A673 (cell line): ENCODE data around the gene MDM1. TPM values are rescaled to one million over a fixed set of nuclear protein-coding genes. Genes with fewer than 3 reads are reported as not detected.

ENCODE experiments used
- BruUV-seq: library from RNA; stranded (reverse); fragments of 400-500 nt; replicated peaks from 2 replicates; lab custom pipeline; 2021; lab: Mats Ljungman, UMichigan
- CTCF ChIA-PET: fragments of 300-600 bp; sonication (Branson Sonifier 250); formaldehyde crosslinking; loops from one replicate; lab custom pipeline; 2022; ENCODE audit warnings: antibody characterized with exemption; lab: Charles Lee
- POLR2A ChIA-PET: fragments of 300-600 bp; sonication (Branson Sonifier 250); formaldehyde crosslinking; loops from one replicate; lab custom pipeline; 2022; ENCODE audit warnings: antibody characterized with exemption; ENCODE audit not compliant: low non-redundant PET; lab: Charles Lee
- DNase-seq: peaks from one replicate; pipeline ENCODE4 v3.0.0-alpha.2; 2015; ENCODE audit warnings: low spot score
- H3K27ac ChIP-seq: fragments of 200-600 bp; sonication (generic); 2 replicates; pipeline ENCODE4 v1.5.1; 2016; ENCODE audit warnings: mixed run types, low read depth, mild to moderate bottlenecking, mixed read lengths, antibody characterized with exemption, low read length; ENCODE audit not compliant: poor library complexity, severe bottlenecking
- H3K27me3 ChIP-seq: fragments of 200-600 bp; sonication (generic); replicated peaks from 2 replicates; pipeline ENCODE4 v1.6.1; 2017; ENCODE audit warnings: mixed run types, low read depth, mild to moderate bottlenecking, mixed read lengths, antibody characterized with exemption, low read length; ENCODE audit not compliant: insufficient read depth, poor library complexity
- H3K36me3 ChIP-seq: fragments of 200-600 bp; sonication (generic); 2 replicates; pipeline ENCODE4 v1.6.1; 2016; ENCODE audit warnings: mixed run types, mild to moderate bottlenecking, mixed read lengths, antibody characterized with exemption, low read length; ENCODE audit not compliant: insufficient read depth, poor library complexity, severe bottlenecking
- H3K4me1 ChIP-seq: fragments of 200-600 bp; sonication (generic); 2 replicates; pipeline ENCODE4 v1.6.1; 2017; ENCODE audit warnings: mixed run types, mild to moderate bottlenecking, mixed read lengths, antibody characterized with exemption, low read length; ENCODE audit not compliant: insufficient read depth, poor library complexity, severe bottlenecking
- H3K4me3 ChIP-seq: fragments of 200-600 bp; sonication (generic); 2 replicates; pipeline ENCODE4 v1.5.1; 2016; ENCODE audit warnings: low read depth, mixed run types, mild to moderate bottlenecking, mixed read lengths, low read length; ENCODE audit not compliant: poor library complexity, severe bottlenecking
- H3K9me3 ChIP-seq: fragments of 200-600 bp; sonication (generic); 2 replicates; pipeline ENCODE4 v1.6.1; 2016; ENCODE audit warnings: mixed run types, low read depth, mild to moderate bottlenecking, mixed read lengths, antibody characterized with exemption, low read length; ENCODE audit not compliant: poor library complexity, severe bottlenecking
- EZH2 ChIP-seq: fragments of 200-600 bp; sonication (generic); IDR thresholded peaks from 2 replicates; pipeline ENCODE4 v1.6.1; 2017; ENCODE audit warnings: borderline replicate concordance, low read depth, mild to moderate bottlenecking, mixed read lengths, antibody characterized with exemption, low read length; ENCODE audit not compliant: poor library complexity, severe bottlenecking
- intact Hi-C: fragments of 100-400 bp; cut with micrococcal nuclease; formaldehyde crosslinking; loops from one replicate; pipeline ENCODE4 v1.10.0; 2022; ENCODE audit not compliant: unreplicated experiment
- total RNA-seq: library from RNA; stranded (reverse); gene quantifications from 2 replicates; pipeline ENCODE4 v1.2.3, GENCODE V29; 2021
- TF ChIP-seq, protein P1 (sequence below): fragments of 300-800, 200-600 bp; sonication (generic); conservative IDR thresholded peaks from 2 replicates; pipeline ENCODE4 v1.5.1; 2017; ENCODE audit warnings: low read depth, mild to moderate bottlenecking, antibody characterized with exemption, low read length, moderate library complexity, mixed read lengths

Gene MDM1
- total RNA-seq, 1 experiment from 2014 or later = 18.6 TPM

- BruUV-seq = no TSS peak
- Histone ChIP-seq H3K36me3 (no peaks in the 10 kb centered on the region), H3K27me3 (peaks cover 28% of the 10 kb centered on the region), H3K4me1 (no peaks in the 10 kb centered on the region), H3K27ac (no peak overlapping the region), H3K4me3 (no peak overlapping the region), H3K9me3 (no peaks in the 10 kb centered on the region)
- ChIA-PET POLR2A (no interaction called here), CTCF (no interaction called here)
- TF ChIP-seq, protein P1, sequence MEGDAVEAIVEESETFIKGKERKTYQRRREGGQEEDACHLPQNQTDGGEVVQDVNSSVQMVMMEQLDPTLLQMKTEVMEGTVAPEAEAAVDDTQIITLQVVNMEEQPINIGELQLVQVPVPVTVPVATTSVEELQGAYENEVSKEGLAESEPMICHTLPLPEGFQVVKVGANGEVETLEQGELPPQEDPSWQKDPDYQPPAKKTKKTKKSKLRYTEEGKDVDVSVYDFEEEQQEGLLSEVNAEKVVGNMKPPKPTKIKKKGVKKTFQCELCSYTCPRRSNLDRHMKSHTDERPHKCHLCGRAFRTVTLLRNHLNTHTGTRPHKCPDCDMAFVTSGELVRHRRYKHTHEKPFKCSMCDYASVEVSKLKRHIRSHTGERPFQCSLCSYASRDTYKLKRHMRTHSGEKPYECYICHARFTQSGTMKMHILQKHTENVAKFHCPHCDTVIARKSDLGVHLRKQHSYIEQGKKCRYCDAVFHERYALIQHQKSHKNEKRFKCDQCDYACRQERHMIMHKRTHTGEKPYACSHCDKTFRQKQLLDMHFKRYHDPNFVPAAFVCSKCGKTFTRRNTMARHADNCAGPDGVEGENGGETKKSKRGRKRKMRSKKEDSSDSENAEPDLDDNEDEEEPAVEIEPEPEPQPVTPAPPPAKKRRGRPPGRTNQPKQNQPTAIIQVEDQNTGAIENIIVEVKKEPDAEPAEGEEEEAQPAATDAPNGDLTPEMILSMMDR = no peak
- TF ChIP-seq EZH2 = no peak
- intact Hi-C loops = no loop called here
- DNase-seq = no peak
These were observed 68.8 kb downstream of the MDM1 start for GRCh38 chr12:68263366-68263765.

DNA sequence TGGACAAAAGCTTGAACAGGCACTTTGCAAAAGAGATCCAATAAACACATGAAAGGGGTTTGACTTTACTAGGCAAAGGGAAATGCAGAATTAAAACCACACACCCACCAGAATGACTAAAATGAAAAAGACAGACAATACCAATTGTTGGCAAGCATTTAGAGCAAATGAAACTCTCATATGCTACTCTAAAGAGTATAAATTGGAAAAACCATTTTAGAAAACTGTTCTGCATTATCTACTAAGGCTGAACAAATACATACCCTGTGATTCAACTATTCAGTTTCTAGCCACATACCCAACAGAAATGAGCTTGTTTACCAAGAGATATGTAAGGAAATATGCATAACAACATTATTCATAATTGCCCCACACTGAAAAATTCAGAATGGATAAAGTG, 70.3 kb downstream of the MDM1 start:
- CTCF ChIA-PET = no interaction called here
- intact Hi-C loops = no loop called here
- no peak overlapping the region for H3K27ac ChIP-seq
- DNase-seq = no peak
- H3K9me3 ChIP-seq = no peaks in the 10 kb centered on the region
- H3K4me1 ChIP-seq = no peaks in the 10 kb centered on the region
- POLR2A ChIA-PET = no interaction called here
- no peak for TF ChIP-seq EZH2
- TF ChIP-seq, protein P1 = no peak
- H3K4me3 ChIP-seq = no peak overlapping the region
- H3K36me3 ChIP-seq = no peaks in the 10 kb centered on the region
- BruUV-seq = no TSS peak
- peaks cover 28% of the 10 kb centered on the region for H3K27me3 ChIP-seq

- H3K27me3 ChIP-seq = peaks cover 24% of the 10 kb centered on the region
- no peaks in the 10 kb centered on the region for H3K4me1 ChIP-seq
- TF ChIP-seq EZH2 = no peak
- TF ChIP-seq, protein P1 = no peak
- no peak overlapping the region for H3K27ac ChIP-seq
- H3K4me3 ChIP-seq = no peak overlapping the region
- intact Hi-C loops = no loop called here
- DNase-seq = no peak
- H3K36me3 ChIP-seq = no peaks in the 10 kb centered on the region
- BruUV-seq = no TSS peak
- ChIA-PET CTCF (no interaction called here), POLR2A (no interaction called here)
- H3K9me3 ChIP-seq = no peaks in the 10 kb centered on the region
These were observed 72.0 kb downstream of the MDM1 start for GRCh38 chr12:68260153-68260552.
